HG02642 (cell line): ENCODE measurements around the gene GALE.

Experiments
- ATAC-seq: cut with Tn5 transposase; IDR thresholded peaks from one replicate; pipeline ENCODE4 v1.9.1; 2021; ENCODE audit warnings: mild to moderate bottlenecking; ENCODE audit not compliant: unreplicated experiment, poor library complexity

Gene GALE

DNA sequence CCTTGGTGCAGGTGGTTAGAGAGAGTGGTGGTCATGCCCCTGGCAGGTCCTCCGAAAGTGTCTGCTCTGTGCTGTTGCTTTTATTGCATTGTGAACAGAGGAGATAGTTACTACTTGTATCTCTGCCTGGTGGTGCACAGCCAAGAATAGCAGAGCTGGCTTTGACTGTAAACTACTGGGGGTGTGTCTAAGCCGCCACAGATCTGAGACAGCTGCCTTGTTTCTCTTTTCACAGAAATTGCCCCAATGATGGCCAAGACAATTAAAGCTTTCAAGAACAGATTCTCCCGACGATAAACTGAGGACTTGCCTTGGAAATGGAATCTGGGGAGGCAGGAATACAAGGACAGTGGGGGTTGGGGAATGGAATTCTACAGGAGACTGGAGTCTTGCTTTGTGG, 41.3 kb downstream of the GALE start:
- no peak for ATAC-seq

DNA sequence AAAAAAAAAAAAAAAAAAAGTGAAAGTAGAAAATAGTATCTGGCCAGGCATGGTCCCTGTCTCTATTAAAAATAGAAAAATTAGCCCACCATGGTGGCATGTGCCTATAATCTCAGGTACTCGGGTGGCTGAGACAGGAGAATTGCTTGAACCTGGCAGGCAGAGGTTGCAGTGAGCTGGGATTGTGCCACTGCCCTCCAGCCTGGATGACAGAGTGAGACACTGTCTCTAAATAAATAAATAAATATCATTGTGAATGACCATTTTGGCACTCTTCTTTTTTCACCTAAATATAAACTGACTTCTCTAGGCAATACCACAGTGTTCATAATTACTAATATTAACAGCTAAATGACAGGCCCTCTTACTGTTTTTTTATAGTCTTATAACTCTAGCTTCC, 42.7 kb downstream of the GALE start:
- no peak for ATAC-seq

DNA sequence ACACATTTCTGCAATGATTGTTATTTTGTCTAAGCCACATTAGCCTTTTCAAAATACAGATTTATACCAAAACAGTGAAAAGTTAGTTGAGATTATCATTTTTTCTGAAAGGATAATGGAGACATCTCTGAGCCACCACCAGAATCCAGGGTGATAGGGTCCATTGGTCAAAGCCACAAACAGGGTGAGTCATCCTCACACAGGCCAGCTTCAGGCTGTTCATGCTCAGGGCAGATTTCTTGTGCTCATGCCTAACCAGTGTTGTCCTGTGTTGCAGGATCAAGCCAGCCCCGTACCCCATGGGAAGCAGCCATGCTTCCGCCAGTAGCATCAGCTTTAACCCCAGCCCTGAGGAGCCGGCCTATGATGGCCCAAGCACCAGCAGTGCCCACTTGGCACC, 43.9 kb downstream of the GALE start:
- no peak for ATAC-seq

DNA sequence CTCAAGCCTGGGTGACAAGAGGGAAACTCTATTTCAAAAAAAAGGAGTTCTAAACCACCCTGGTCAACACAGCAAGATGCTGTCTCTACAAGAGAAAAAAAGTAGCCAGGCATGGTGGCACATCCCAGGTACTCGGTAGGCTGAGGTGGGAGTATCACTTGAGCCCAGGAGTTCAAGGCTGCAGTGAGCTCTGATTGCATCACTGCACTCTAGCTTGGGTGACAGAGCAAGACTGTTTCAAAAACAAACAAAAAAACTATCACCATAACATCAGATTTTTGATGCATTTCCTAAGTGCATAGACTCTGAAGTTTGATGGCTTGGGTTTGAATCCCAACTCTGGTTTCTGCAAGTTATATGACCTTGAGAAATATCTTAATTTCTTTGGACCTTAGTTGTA, 47.6 kb downstream of the GALE start:
- no peak for ATAC-seq

DNA sequence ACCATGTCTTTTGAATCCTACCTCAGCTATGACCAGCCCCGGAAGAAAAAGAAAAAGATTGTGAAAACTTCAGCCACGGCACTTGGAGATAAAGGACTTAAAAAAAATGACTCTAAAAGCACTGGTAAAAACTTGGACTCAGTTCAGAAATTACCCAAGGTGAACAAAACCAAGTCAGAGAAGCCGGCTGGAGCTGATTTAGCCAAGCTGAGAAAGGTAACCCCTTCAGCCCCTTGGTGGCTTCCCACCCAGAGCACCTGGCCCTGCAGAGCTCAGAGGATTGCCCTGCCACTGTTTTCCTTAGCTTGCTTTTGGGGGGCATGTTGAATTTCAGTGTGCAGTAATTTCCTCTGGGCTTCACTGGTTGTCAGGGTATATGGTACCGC, 48.7 kb downstream of the GALE start:
- no peak for ATAC-seq

DNA sequence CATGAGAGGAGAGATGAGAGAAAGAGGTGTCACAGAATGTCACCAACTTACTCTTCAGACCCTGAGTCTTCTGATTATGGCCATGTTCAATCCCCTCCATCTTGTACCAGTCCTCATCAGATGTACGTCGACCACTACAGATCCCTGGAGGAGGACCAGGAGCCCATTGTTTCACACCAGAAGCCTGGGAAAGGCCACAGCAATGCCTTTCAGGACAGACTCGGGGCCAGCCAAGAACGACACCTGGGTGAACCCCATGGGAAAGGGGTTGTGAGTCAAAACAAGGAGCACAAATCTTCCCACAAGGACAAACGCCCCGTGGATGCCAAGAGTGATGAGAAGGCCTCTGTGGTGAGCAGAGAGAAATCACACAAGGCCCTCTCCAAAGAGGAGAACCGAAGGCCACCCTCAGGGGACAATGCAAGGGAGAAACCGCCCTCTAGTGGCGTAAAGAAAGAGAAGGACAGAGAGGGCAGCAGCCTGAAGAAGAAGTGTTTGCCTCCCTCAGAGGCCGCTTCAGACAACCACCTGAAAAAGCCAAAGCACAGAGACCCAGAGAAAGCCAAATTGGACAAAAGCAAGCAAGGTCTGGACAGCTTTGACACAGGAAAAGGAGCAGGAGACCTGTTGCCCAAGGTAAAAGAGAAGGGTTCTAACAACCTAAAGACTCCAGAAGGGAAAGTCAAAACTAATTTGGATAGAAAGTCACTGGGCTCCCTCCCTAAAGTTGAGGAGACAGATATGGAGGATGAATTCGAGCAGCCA, 49.3 kb downstream of the GALE start:
- no peak for ATAC-seq

DNA sequence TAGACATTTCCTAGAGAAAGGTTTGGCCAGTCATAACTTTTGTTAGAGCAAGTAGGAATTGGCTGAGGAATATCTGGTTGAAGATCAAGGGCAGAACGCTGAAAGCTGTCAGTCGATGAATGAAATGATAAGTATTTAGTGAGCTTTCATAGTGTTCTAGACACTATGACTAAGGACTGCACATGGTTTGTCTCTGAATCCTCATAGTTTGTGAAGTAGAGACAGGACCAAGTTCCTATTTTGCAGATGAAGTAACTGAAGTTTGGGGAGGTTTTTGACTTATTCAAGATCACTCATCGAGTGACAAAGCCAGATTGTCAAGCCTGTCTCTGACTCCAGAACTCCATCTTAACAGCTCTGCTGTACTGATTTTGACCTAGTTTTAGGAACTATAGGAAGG, 52.5 kb downstream of the GALE start:
- no peak for ATAC-seq
